Fibroblast of lung (primary cell): ENCODE measurements around the gene WDR31. TPM values are rescaled to one million over a fixed set of nuclear protein-coding genes. Genes with fewer than 3 reads are reported as not detected.

Source experiments
- DNase-seq, 2 donors: peaks; one replicate each; pipeline versions ENCODE4 v3.0.0 to v3.0.0-alpha.2; 2010; ENCODE audit warnings: low read depth in 2 of 2
- H2AFZ ChIP-seq: 2 replicates; pipeline ENCODE4 v1.5.1; 2012; ENCODE audit warnings: low read length, control low read depth, inconsistent platforms
- H3K27ac ChIP-seq: 2 replicates; pipeline ENCODE4 v1.5.1; 2011; ENCODE audit warnings: low read length, control low read depth; ENCODE audit not compliant: insufficient read depth
- H3K27me3 ChIP-seq: 2 replicates; pipeline ENCODE4 v1.5.1; 2011; ENCODE audit warnings: mild to moderate bottlenecking, low read length; ENCODE audit not compliant: control insufficient read depth, insufficient read depth
- H3K36me3 ChIP-seq: 2 replicates; pipeline ENCODE4 v1.5.1; 2011; ENCODE audit warnings: low read length; ENCODE audit not compliant: control insufficient read depth, insufficient read depth
- H3K4me1 ChIP-seq: 2 replicates; pipeline ENCODE4 v1.5.1; 2011; ENCODE audit warnings: low read length; ENCODE audit not compliant: control insufficient read depth, insufficient read depth; ENCODE audit errors: extremely low read depth
- H3K4me2 ChIP-seq: 2 replicates; pipeline ENCODE4 v1.5.1; 2011; ENCODE audit warnings: low read length, control low read depth; ENCODE audit not compliant: insufficient read depth; ENCODE audit errors: extremely low read depth
- H3K4me3 ChIP-seq, 4 experiments: fragments of 200-600 bp in 1 of 4; sonication (generic) in 1 of 4; replicated peaks in 1 of 4; 2 replicates each; pipeline ENCODE4 v1.5.1; 2011 to 2016; ENCODE audit warnings: low read length in 4 of 4, low read depth in 3 of 4, mild to moderate bottlenecking in 3 of 4, control low read depth in 2 of 4, inconsistent platforms in 1 of 4, mixed read lengths in 1 of 4; ENCODE audit not compliant: insufficient read depth in 1 of 4; ENCODE audit errors: control extremely low read depth in 1 of 4
- H3K79me2 ChIP-seq: 2 replicates; pipeline ENCODE4 v1.5.1; 2012; ENCODE audit warnings: mild to moderate bottlenecking, low read length, inconsistent platforms; ENCODE audit not compliant: control insufficient read depth, insufficient read depth
- H3K9ac ChIP-seq: 2 replicates; pipeline ENCODE4 v1.5.1; 2011; ENCODE audit warnings: mild to moderate bottlenecking, low read length, control low read depth; ENCODE audit not compliant: insufficient read depth
- H3K9me3 ChIP-seq: 2 replicates; pipeline ENCODE4 v1.5.1; 2012; ENCODE audit warnings: low read depth, low read length; ENCODE audit not compliant: control insufficient read depth, insufficient read depth
- H4K20me1 ChIP-seq: 2 replicates; pipeline ENCODE4 v1.5.1; 2011; ENCODE audit warnings: low read length; ENCODE audit not compliant: control insufficient read depth, insufficient read depth; ENCODE audit errors: extremely low read depth
- EZH2 ChIP-seq: IDR thresholded peaks from 2 replicates; pipeline ENCODE4 v1.5.1; 2012; ENCODE audit warnings: low read length, control low read depth, mild to moderate bottlenecking; ENCODE audit errors: missing control alignments
- polyA plus RNA-seq, 2 donors: library from polyadenylated mRNA; depleted of rRNA in 1 of 2; stranded (reverse) in 1 of 2; unstranded in 1 of 2; fragments of >200 nt; gene quantifications; 2 replicates each; pipeline ENCODE4 v1.2.1, GENCODE V29; 2011 to 2012; ENCODE audit warnings: missing spikeins in 1 of 2
- total RNA-seq: library from RNA; depleted of rRNA; stranded (reverse); fragments of >200 nt; gene quantifications from 2 replicates; pipeline ENCODE4 v1.2.1, GENCODE V29; 2014
- TF ChIP-seq, protein P1 (sequence below), 2 donors: IDR thresholded peaks in 1 of 2; conservative IDR thresholded peaks in 1 of 2; 1 replicate in 1 of 2; 2 replicates in 1 of 2; pipeline ENCODE4 v1.5.1; 2011 to 2012; ENCODE audit warnings: low read length in 2 of 2, control low read depth in 1 of 2, inconsistent platforms in 1 of 2, low read depth in 1 of 2, mild to moderate bottlenecking in 1 of 2

Gene WDR31
- total and polyA plus RNA-seq, 2 donors (not counting 1 experiment from before 2014, with no cell fraction given): 1.6 to 4.0 TPM

DNA sequence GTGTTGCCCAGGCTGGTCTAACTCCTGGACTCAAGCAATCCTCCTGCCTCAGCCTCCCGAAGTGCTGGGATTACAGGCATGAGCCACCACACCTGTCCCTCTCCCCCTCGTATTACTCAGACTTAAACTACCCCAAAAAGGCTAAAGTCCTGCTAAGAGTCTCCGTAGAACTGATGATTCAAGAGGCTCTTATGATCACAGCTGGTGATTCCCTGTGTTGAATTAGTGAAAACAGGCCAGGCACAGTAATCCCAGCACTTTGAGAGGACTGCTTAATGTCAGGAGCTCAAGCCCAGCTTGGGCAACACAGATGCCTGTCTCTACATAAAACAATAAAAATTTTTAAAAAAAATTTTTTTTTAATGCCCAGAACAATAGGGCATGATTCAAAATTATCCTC lies 73.9 kb downstream of the WDR31 start:
- Histone ChIP-seq H3K9me3 (no peaks in the 10 kb centered on the region), H3K4me2 (no peak overlapping the region), H4K20me1 (no peaks in the 10 kb centered on the region), H3K4me1 (no peaks in the 10 kb centered on the region), H3K27me3 (no peaks in the 10 kb centered on the region), H3K4me3 (no peak overlapping the region), H3K79me2 (no peaks in the 10 kb centered on the region), H3K27ac (no peak overlapping the region), H3K9ac (no peak overlapping the region), H3K36me3 (no peaks in the 10 kb centered on the region), H2AFZ (no peak overlapping the region)
- TF ChIP-seq EZH2: no peak
- TF ChIP-seq, protein P1, sequence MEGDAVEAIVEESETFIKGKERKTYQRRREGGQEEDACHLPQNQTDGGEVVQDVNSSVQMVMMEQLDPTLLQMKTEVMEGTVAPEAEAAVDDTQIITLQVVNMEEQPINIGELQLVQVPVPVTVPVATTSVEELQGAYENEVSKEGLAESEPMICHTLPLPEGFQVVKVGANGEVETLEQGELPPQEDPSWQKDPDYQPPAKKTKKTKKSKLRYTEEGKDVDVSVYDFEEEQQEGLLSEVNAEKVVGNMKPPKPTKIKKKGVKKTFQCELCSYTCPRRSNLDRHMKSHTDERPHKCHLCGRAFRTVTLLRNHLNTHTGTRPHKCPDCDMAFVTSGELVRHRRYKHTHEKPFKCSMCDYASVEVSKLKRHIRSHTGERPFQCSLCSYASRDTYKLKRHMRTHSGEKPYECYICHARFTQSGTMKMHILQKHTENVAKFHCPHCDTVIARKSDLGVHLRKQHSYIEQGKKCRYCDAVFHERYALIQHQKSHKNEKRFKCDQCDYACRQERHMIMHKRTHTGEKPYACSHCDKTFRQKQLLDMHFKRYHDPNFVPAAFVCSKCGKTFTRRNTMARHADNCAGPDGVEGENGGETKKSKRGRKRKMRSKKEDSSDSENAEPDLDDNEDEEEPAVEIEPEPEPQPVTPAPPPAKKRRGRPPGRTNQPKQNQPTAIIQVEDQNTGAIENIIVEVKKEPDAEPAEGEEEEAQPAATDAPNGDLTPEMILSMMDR (conservative IDR thresholded peaks at IDR 0.05 in 1 of 2, IDR thresholded peaks at IDR 0.05 in 1 of 2; ENCODE audit: low read depth in 1 of 2, low read length in 2 of 2): no peak
- DNase-seq: no peak

Other genes with a start within 250 kb of the WDR31 start
- gene SLC31A2, start 189.3 kb downstream of the WDR31 start, total RNA-seq: 12.6 and 17.8 TPM in 2 replicates
- gene SLC31A2, start 189.3 kb downstream of the WDR31 start, polyA plus RNA-seq: 15.7 and 17.8 TPM in 2 replicates
- 12.8 and 21.0 TPM in 2 replicates for gene FKBP15, start 119.0 kb downstream of the WDR31 start, total RNA-seq
- 25.3 and 28.8 TPM in 2 replicates for gene FKBP15, start 119.0 kb downstream of the WDR31 start, polyA plus RNA-seq
- 31.1 and 44.4 TPM in 2 replicates for gene SLC31A1, start 118.7 kb downstream of the WDR31 start, total RNA-seq
- gene SLC31A1, start 118.7 kb downstream of the WDR31 start, polyA plus RNA-seq: 33.0 and 40.9 TPM in 2 replicates
- gene CDC26, start 64.7 kb downstream of the WDR31 start, total RNA-seq: 33.9 and 48.0 TPM in 2 replicates
- 59.9 and 63.2 TPM in 2 replicates for gene CDC26, start 64.7 kb downstream of the WDR31 start, polyA plus RNA-seq
- gene PRPF4, start 64.6 kb downstream of the WDR31 start, total RNA-seq: 25.1 and 30.3 TPM in 2 replicates
- gene PRPF4, start 64.6 kb downstream of the WDR31 start, polyA plus RNA-seq: 19.5 and 32.3 TPM in 2 replicates
- not detected in 2 replicates for gene RNF183, start 36.9 kb downstream of the WDR31 start, total RNA-seq
- gene RNF183, start 36.9 kb downstream of the WDR31 start, polyA plus RNA-seq: not detected in 2 replicates
- gene BSPRY, start 9.3 kb upstream of the WDR31 start, total RNA-seq: not detected in 2 replicates
- not detected in 2 replicates for gene BSPRY, start 9.3 kb upstream of the WDR31 start, polyA plus RNA-seq
- gene HDHD3, start 36.7 kb upstream of the WDR31 start, total RNA-seq: 11.0 and 14.2 TPM in 2 replicates
- 4.1 and 6.5 TPM in 2 replicates for gene HDHD3, start 36.7 kb upstream of the WDR31 start, polyA plus RNA-seq
- gene ALAD, start 61.0 kb upstream of the WDR31 start, total RNA-seq: 22.6 and 42.1 TPM in 2 replicates
- gene ALAD, start 61.0 kb upstream of the WDR31 start, polyA plus RNA-seq: 13.1 and 14.0 TPM in 2 replicates
- 17.3 and 22.6 TPM in 2 replicates for gene POLE3, start 70.4 kb upstream of the WDR31 start, total RNA-seq
- gene POLE3, start 70.4 kb upstream of the WDR31 start, polyA plus RNA-seq: 45.9 and 68.5 TPM in 2 replicates
- gene C9orf43, start 70.5 kb upstream of the WDR31 start, total RNA-seq: 0.50 and 0.51 TPM in 2 replicates
- 0.25 and 0.61 TPM in 2 replicates for gene C9orf43, start 70.5 kb upstream of the WDR31 start, polyA plus RNA-seq
- gene RGS3, start 123.5 kb upstream of the WDR31 start, total RNA-seq: 49.8 and 74.3 TPM in 2 replicates
- gene RGS3, start 123.5 kb upstream of the WDR31 start, polyA plus RNA-seq: 48.1 and 58.4 TPM in 2 replicates